Stomach (tissue), 9 donors: ENCODE results near the gene FAM83E. TPM values are rescaled to one million over a fixed set of nuclear protein-coding genes. Genes with fewer than 3 reads are reported as not detected.

Experiments used
- DNase-seq, 2 donors: peaks; one replicate each; pipeline versions ENCODE4 v3.0.0 to v3.0.0-alpha.2; 2013 to 2019
- H3K27ac ChIP-seq, 5 donors: fragments of 200-600 bp in 4 of 5; sonication (generic) in 4 of 5; one replicate each; pipeline ENCODE4 v1.5.1; 2013 to 2019; ENCODE audit warnings: mild to moderate bottlenecking in 1 of 5, moderate library complexity in 1 of 5
- H3K27me3 ChIP-seq, 3 donors: fragments of 200-600 bp; sonication (generic); one replicate each; pipeline ENCODE4 v1.5.1; 2017 to 2019; ENCODE audit warnings: mixed run types in 1 of 3
- H3K36me3 ChIP-seq, 4 donors: fragments of 200-600 bp; sonication (generic); 1 replicate in 3 of 4; 2 replicates in 1 of 4; pipeline ENCODE4 v1.5.1; 2016 to 2019
- H3K4me1 ChIP-seq, 4 donors: fragments of 200-600 bp; sonication (generic); one replicate each; pipeline ENCODE4 v1.5.1; 2016 to 2019
- H3K4me3 ChIP-seq, 4 donors: fragments of 200-600 bp; sonication (generic) in 3 of 4; one replicate each; pipeline ENCODE4 v1.5.1; 2016 to 2019; ENCODE audit warnings: mild to moderate bottlenecking in 1 of 4
- H3K9me3 ChIP-seq, 4 donors: fragments of 200-600 bp; sonication (generic); one replicate each; pipeline ENCODE4 v1.5.1; 2016 to 2019
- CTCF ChIP-seq, 7 experiments: fragments of 450-650 bp in 4 of 7; fragments of 200-600 bp in 3 of 7; sonication (generic) in 3 of 7; IDR thresholded peaks; one replicate each; pipeline ENCODE4 v1.5.1; 2016 to 2019; ENCODE audit warnings: antibody characterized with exemption in 7 of 7, control low read depth in 2 of 7, mild to moderate bottlenecking in 1 of 7
- EP300 ChIP-seq: sonication (generic); formaldehyde crosslinking; IDR thresholded peaks from one replicate; pipeline ENCODE4 v1.6.1; 2017; ENCODE audit warnings: antibody characterized with exemption
- POLR2A ChIP-seq, 4 donors: fragments of 450-650 bp; IDR thresholded peaks; one replicate each; pipeline ENCODE4 v1.6.1; 2016; ENCODE audit warnings: antibody characterized with exemption in 4 of 4, control low read depth in 2 of 4, mild to moderate bottlenecking in 1 of 4, moderate library complexity in 1 of 4
- POLR2AphosphoS5 ChIP-seq, 3 donors: sonication (generic); formaldehyde crosslinking; IDR thresholded peaks; one replicate each; pipeline ENCODE4 v1.6.1; 2016; ENCODE audit warnings: antibody characterized with exemption in 3 of 3
- WGBS, 5 donors: extraction: QIAGEN DNeasy Blood & Tissue Kit in 3 of 5; methylation state at CpG; one replicate each; pipeline versions ENCODE4 v1.1.5 to v1.1.7; 2013 to 2018; 5-methylcytosine and 5-hydroxymethylcytosine counted together
- intact Hi-C: fragments of 100-400 bp; cut with DNase I; formaldehyde crosslinking; loops from one replicate; pipeline ENCODE4 v1.15.1; 2023; ENCODE audit warnings: low total_unique reads
- polyA plus RNA-seq, 3 donors: library from polyadenylated mRNA; stranded (reverse); fragments of 200-250 nt; gene quantifications; one replicate each; pipeline ENCODE4 v1.2.3, GENCODE V29; 2013
- total RNA-seq, 5 donors: library from RNA; depleted of rRNA; stranded (reverse); fragments of >200 nt; gene quantifications; one replicate each; pipeline versions ENCODE4 v1.1.0 to v1.2.3, GENCODE V29; 2014 to 2016
- donor health status: healthy with polysubstance abuse.
- donor health status: Bipolar disorder and iron deficiency.
- donor health status: healthy.

The FAM83E gene
- total and polyA plus RNA-seq, 8 donors: 13.3 to 275 (median 46.3) TPM

- DNase-seq: peak; percentile 50 to 83
- Histone ChIP-seq H3K27ac (peak overlapping the region; percentile 43 to 70 (median 52)), H3K36me3 (no peaks in the 10 kb centered on the region), H3K4me3 (no peak overlapping the region), H3K9me3 (no peaks in the 10 kb centered on the region), H3K4me1 (peaks cover 20 to 62% (median 44%) of the 10 kb centered on the region in 4 donors), H3K27me3 (no peaks in the 10 kb centered on the region)
- intact Hi-C loops: no loop called here
- TF ChIP-seq POLR2A (IDR thresholded peaks at IDR 0.05): no peak
- peak in 1 of 3 donors; percentile 35 for TF ChIP-seq POLR2AphosphoS5 (IDR thresholded peaks at IDR 0.05)
- 22 to 60% (median 39%) methylated on average over 5 of the region's 5 CpGs for WGBS, 5 donors
These were observed 43.3 kb downstream of the FAM83E start for GRCh38 chr19:48571378-48572162.

- Histone ChIP-seq H3K4me3 (no peak overlapping the region), H3K36me3 (no peaks in the 10 kb centered on the region), H3K27ac (peak overlapping the region; percentile 9 to 70 (median 32)), H3K9me3 (no peaks in the 10 kb centered on the region), H3K27me3 (no peaks in the 10 kb centered on the region), H3K4me1 (peaks cover 20 to 62% (median 44%) of the 10 kb centered on the region in 4 donors)
- WGBS, 5 donors: 39 to 50% (median 48%) methylated on average over 11 of the region's 11 CpGs
- intact Hi-C loops: no loop called here
- peak in 1 of 2 donors; percentile 36 for DNase-seq
- no peak for TF ChIP-seq POLR2AphosphoS5 (IDR thresholded peaks at IDR 0.05)
- no peak for TF ChIP-seq EP300
- TF ChIP-seq POLR2A (IDR thresholded peaks at IDR 0.05): no peak
- no peak for TF ChIP-seq CTCF (IDR thresholded peaks at IDR 0.05)
These were observed 45.1 kb downstream of the FAM83E start for GRCh38 chr19:48569814-48570213.

- DNase-seq: peak; percentile 79 to 87
- Histone ChIP-seq H3K27me3 (no peaks in the 10 kb centered on the region), H3K36me3 (no peaks in the 10 kb centered on the region), H3K27ac (peak overlapping the region in 4 of 5 donors; percentile 53 to 81 (median 72)), H3K4me3 (peak overlapping the region in 2 of 4 donors; percentile 8 to 31), H3K4me1 (peaks cover 19 to 51% (median 37%) of the 10 kb centered on the region in 4 donors), H3K9me3 (no peaks in the 10 kb centered on the region)
- intact Hi-C loops: no loop called here
- WGBS, 5 donors: 3 to 9% (median 8%) methylated on average over 19 of the region's 19 CpGs
- TF ChIP-seq POLR2AphosphoS5 (IDR thresholded peaks at IDR 0.05): peak in 2 of 3 donors; percentile 66 to 81
- no peak for TF ChIP-seq CTCF (IDR thresholded peaks at IDR 0.05)
These were observed 46.5 kb downstream of the FAM83E start for GRCh38 chr19:48568345-48568886.

GRCh38 chr19:48565090-48565489 lies 49.8 kb downstream of the FAM83E start:
- Histone ChIP-seq H3K36me3 (no peaks in the 10 kb centered on the region), H3K27ac (no peak overlapping the region), H3K9me3 (no peaks in the 10 kb centered on the region), H3K4me1 (peaks cover 9 to 38% (median 31%) of the 10 kb centered on the region in 4 donors), H3K4me3 (no peak overlapping the region), H3K27me3 (no peaks in the 10 kb centered on the region)
- WGBS, 5 donors: 57 to 87% (median 71%) methylated on average over 7 of the region's 7 CpGs
- intact Hi-C loops: no loop called here
- no peak for DNase-seq
- TF ChIP-seq EP300 (no peak), POLR2A (IDR thresholded peaks at IDR 0.05) (no peak), CTCF (IDR thresholded peaks at IDR 0.05) (no peak), POLR2AphosphoS5 (IDR thresholded peaks at IDR 0.05) (no peak)

Other genes with a start within 250 kb of the FAM83E start
- 100 to 1,000 TPM in 1 of 5 donors, 10 to 100 TPM in 4; 45.8 to 123 (median 67.7) TPM for gene KDELR1, start 223.5 kb downstream of the FAM83E start, total RNA-seq
- gene KDELR1, start 223.5 kb downstream of the FAM83E start, polyA plus RNA-seq: 10 to 100 TPM; 69.8 to 93.8 (median 72.0) TPM
- 1 to 10 TPM in 1 of 5 donors, under 1 TPM in 2, not detected in 2; 0.14 to 1.8 (median 0.37) TPM for gene GRIN2D, start 221.4 kb downstream of the FAM83E start, total RNA-seq
- gene GRIN2D, start 221.4 kb downstream of the FAM83E start, polyA plus RNA-seq: under 1 TPM in 2 of 3 donors, not detected in 1; 0.06 to 0.10 TPM
- 10 to 100 TPM in 4 of 5 donors, 1 to 10 TPM in 1; 5.8 to 49.4 (median 18.5) TPM for gene GRWD1, start 169.1 kb downstream of the FAM83E start, total RNA-seq
- gene GRWD1, start 169.1 kb downstream of the FAM83E start, polyA plus RNA-seq: 10 to 100 TPM in 2 of 3 donors, 1 to 10 TPM in 1; 7.6 to 13.9 (median 12.8) TPM
- gene KCNJ14, start 159.5 kb downstream of the FAM83E start, total RNA-seq: 1 to 10 TPM in 2 of 5 donors, under 1 TPM in 1, not detected in 2; 0.92 to 4.6 (median 1.0) TPM
- under 1 TPM in 2 of 3 donors, not detected in 1; 0.19 to 0.75 TPM for gene KCNJ14, start 159.5 kb downstream of the FAM83E start, polyA plus RNA-seq
- 100 to 1,000 TPM in 2 of 5 donors, 10 to 100 TPM in 3; 39.3 to 229 (median 75.9) TPM for gene CYTH2, start 145.7 kb downstream of the FAM83E start, total RNA-seq
- 10 to 100 TPM; 46.3 to 63.7 (median 48.8) TPM for gene CYTH2, start 145.7 kb downstream of the FAM83E start, polyA plus RNA-seq
- gene LMTK3, start 103.2 kb downstream of the FAM83E start, total RNA-seq: 10 to 100 TPM in 1 of 5 donors, 1 to 10 TPM in 1, under 1 TPM in 2, not detected in 1; 0.45 to 23.5 (median 1.1) TPM
- gene LMTK3, start 103.2 kb downstream of the FAM83E start, polyA plus RNA-seq: 1 to 10 TPM; 1.1 to 3.5 (median 2.8) TPM
- gene SULT2B1, start 62.9 kb downstream of the FAM83E start, total RNA-seq: 1 to 10 TPM in 2 of 5 donors, not detected in 3; 2.6 to 3.1 TPM
- 10 to 100 TPM in 1 of 3 donors, 1 to 10 TPM in 2; 2.0 to 46.8 (median 5.0) TPM for gene SULT2B1, start 62.9 kb downstream of the FAM83E start, polyA plus RNA-seq
- gene SPACA4, start 8.3 kb downstream of the FAM83E start, total RNA-seq: not detected
- not detected for gene SPACA4, start 8.3 kb downstream of the FAM83E start, polyA plus RNA-seq
- 1,000 to 10,000 TPM; 1,272 to 3,316 (median 1,768) TPM for gene RPL18, start 4.1 kb upstream of the FAM83E start, total RNA-seq
- gene RPL18, start 4.1 kb upstream of the FAM83E start, polyA plus RNA-seq: 1,000 to 10,000 TPM; 2,771 to 3,739 (median 3,620) TPM
- 100 to 1,000 TPM in 1 of 5 donors, 10 to 100 TPM in 4; 10.6 to 156 (median 19.2) TPM for gene SPHK2, start 4.4 kb upstream of the FAM83E start, total RNA-seq
- 10 to 100 TPM in 2 of 3 donors, 1 to 10 TPM in 1; 9.4 to 20.5 (median 19.9) TPM for gene SPHK2, start 4.4 kb upstream of the FAM83E start, polyA plus RNA-seq
- 10 to 100 TPM in 1 of 5 donors, 1 to 10 TPM in 3, not detected in 1; 7.2 to 21.7 (median 9.7) TPM for gene DBP, start 22.3 kb upstream of the FAM83E start, total RNA-seq
- 10 to 100 TPM in 1 of 3 donors, 1 to 10 TPM in 2; 4.2 to 29.0 (median 9.2) TPM for gene DBP, start 22.3 kb upstream of the FAM83E start, polyA plus RNA-seq
- gene CA11, start 31.1 kb upstream of the FAM83E start, total RNA-seq: 10 to 100 TPM in 2 of 5 donors, 1 to 10 TPM in 2, not detected in 1; 1.8 to 33.0 (median 18.1) TPM
- 10 to 100 TPM; 15.7 to 17.7 (median 15.8) TPM for gene CA11, start 31.1 kb upstream of the FAM83E start, polyA plus RNA-seq
- not detected for gene NTN5, start 57.9 kb upstream of the FAM83E start, total RNA-seq
- gene NTN5, start 57.9 kb upstream of the FAM83E start, polyA plus RNA-seq: 1 to 10 TPM in 1 of 3 donors, not detected in 2; 1.3 TPM
- gene FUT2, start 80.9 kb upstream of the FAM83E start, total RNA-seq: 10 to 100 TPM; 23.2 to 42.0 (median 33.2) TPM
- gene FUT2, start 80.9 kb upstream of the FAM83E start, polyA plus RNA-seq: 10 to 100 TPM; 22.7 to 76.8 (median 25.8) TPM
- gene MAMSTR, start 104.6 kb upstream of the FAM83E start, total RNA-seq: 1 to 10 TPM in 1 of 5 donors, under 1 TPM in 1, not detected in 3; 0.55 to 3.6 TPM
- 1 to 10 TPM in 2 of 3 donors, under 1 TPM in 1; 0.46 to 1.5 (median 1.5) TPM for gene MAMSTR, start 104.6 kb upstream of the FAM83E start, polyA plus RNA-seq
- gene RASIP1, start 125.5 kb upstream of the FAM83E start, total RNA-seq: 10 to 100 TPM in 1 of 5 donors, 1 to 10 TPM in 4; 4.7 to 26.8 (median 8.8) TPM
- gene RASIP1, start 125.5 kb upstream of the FAM83E start, polyA plus RNA-seq: 10 to 100 TPM; 11.1 to 44.9 (median 29.3) TPM
- gene IZUMO1, start 131.8 kb upstream of the FAM83E start, total RNA-seq: 10 to 100 TPM in 2 of 5 donors, under 1 TPM in 1, not detected in 2; 0.73 to 14.3 (median 10.7) TPM
- 1 to 10 TPM in 1 of 3 donors, under 1 TPM in 1, not detected in 1; 0.62 to 4.0 TPM for gene IZUMO1, start 131.8 kb upstream of the FAM83E start, polyA plus RNA-seq
- 10 to 100 TPM in 2 of 5 donors, 1 to 10 TPM in 2, not detected in 1; 7.0 to 54.5 (median 11.1) TPM for gene FUT1, start 137.6 kb upstream of the FAM83E start, total RNA-seq
- gene FUT1, start 137.6 kb upstream of the FAM83E start, polyA plus RNA-seq: 1 to 10 TPM; 7.2 to 7.5 (median 7.2) TPM
- not detected for gene FGF21, start 140.4 kb upstream of the FAM83E start, total RNA-seq
- not detected for gene FGF21, start 140.4 kb upstream of the FAM83E start, polyA plus RNA-seq
- gene BCAT2, start 196.0 kb upstream of the FAM83E start, total RNA-seq: 100 to 1,000 TPM in 1 of 5 donors, 10 to 100 TPM in 4; 22.0 to 320 (median 23.9) TPM
- gene BCAT2, start 196.0 kb upstream of the FAM83E start, polyA plus RNA-seq: 10 to 100 TPM; 65.8 to 74.5 (median 68.5) TPM
- 10 to 100 TPM in 2 of 5 donors, 1 to 10 TPM in 2, not detected in 1; 2.8 to 41.4 (median 17.3) TPM for gene HSD17B14, start 221.4 kb upstream of the FAM83E start, total RNA-seq
- gene HSD17B14, start 221.4 kb upstream of the FAM83E start, polyA plus RNA-seq: 1 to 10 TPM; 5.4 to 9.8 (median 9.4) TPM